GM19025 (cell line): ENCODE measurements around the gene FRMD7.

Source experiments
- ATAC-seq: cut with Tn5 transposase; IDR thresholded peaks from one replicate; pipeline ENCODE4 v1.9.1; 2021; ENCODE audit warnings: mild to moderate bottlenecking, low read depth, moderate library complexity; ENCODE audit not compliant: unreplicated experiment

FRMD7 gene

GRCh38 chrX:132041015-132041414, 86.8 kb downstream of the FRMD7 start:
- ATAC-seq = no peak

- no peak for ATAC-seq
Observed at GRCh38 chrX:132040066-132040465, 87.8 kb downstream of the FRMD7 start.

- no peak for ATAC-seq
Observed at GRCh38 chrX:132037479-132037993, 90.3 kb downstream of the FRMD7 start.

- ATAC-seq = peak; percentile 50
Observed at GRCh38 chrX:132034648-132035047, 93.2 kb downstream of the FRMD7 start.

- peak; percentile 69 for ATAC-seq
Observed at GRCh38 chrX:132033166-132033565, 94.7 kb downstream of the FRMD7 start.

- ATAC-seq = no peak
Observed at GRCh38 chrX:132031867-132032266, 96.0 kb downstream of the FRMD7 start.

GRCh38 chrX:132030264-132030663, 97.6 kb downstream of the FRMD7 start:
- ATAC-seq = no peak
